Spleen (tissue), 11 donors: Measurements from ENCODE around the gene RILP. TPM values are rescaled to one million over a fixed set of nuclear protein-coding genes. Genes with fewer than 3 reads are reported as not detected.

Source experiments
- DNase-seq: peaks from one replicate; pipeline ENCODE4 v3.0.0-alpha.2; 2020
- H3K27ac ChIP-seq, 8 donors: fragments of 200-600 bp; sonication (generic) in 7 of 8; 1 replicate in 4 of 8; 2 replicates in 4 of 8; pipeline versions ENCODE4 v1.5.0 to v1.8.0; 2016 to 2021; ENCODE audit warnings: inconsistent platforms in 4 of 8, mild to moderate bottlenecking in 4 of 8, moderate library complexity in 1 of 8
- H3K27me3 ChIP-seq, 7 donors: fragments of 200-600 bp; sonication (generic) in 6 of 7; replicated peaks in 1 of 7; 1 replicate in 4 of 7; 2 replicates in 3 of 7; pipeline versions ENCODE4 v1.5.0 to v1.8.0; 2016 to 2021; ENCODE audit warnings: inconsistent platforms in 3 of 7, mild to moderate bottlenecking in 1 of 7
- H3K36me3 ChIP-seq, 6 donors: fragments of 200-600 bp; sonication (generic) in 5 of 6; 1 replicate in 4 of 6; 2 replicates in 2 of 6; pipeline versions ENCODE4 v1.5.0 to v1.8.0; 2016 to 2021; ENCODE audit warnings: inconsistent platforms in 2 of 6
- H3K4me1 ChIP-seq, 6 donors: fragments of 200-600 bp; sonication (generic) in 5 of 6; 1 replicate in 3 of 6; 2 replicates in 3 of 6; pipeline versions ENCODE4 v1.5.0 to v1.8.0; 2016 to 2021; ENCODE audit warnings: inconsistent platforms in 3 of 6
- H3K4me3 ChIP-seq, 8 donors: fragments of 200-600 bp; sonication (generic) in 7 of 8; 1 replicate in 4 of 8; 2 replicates in 4 of 8; pipeline versions ENCODE4 v1.5.0 to v1.8.0; 2016 to 2021; ENCODE audit warnings: inconsistent platforms in 4 of 8, mild to moderate bottlenecking in 4 of 8, moderate library complexity in 2 of 8
- H3K9me3 ChIP-seq, 8 donors: fragments of 200-600 bp; sonication (generic) in 7 of 8; 1 replicate in 4 of 8; 2 replicates in 4 of 8; pipeline versions ENCODE4 v1.5.0 to v1.8.0; 2016 to 2021; ENCODE audit warnings: inconsistent platforms in 4 of 8
- CTCF ChIP-seq, 11 experiments: fragments of 200-600 bp in 7 of 11; fragments of 450-650 bp in 4 of 11; sonication (generic) in 4 of 11; IDR thresholded peaks in 8 of 11; conservative IDR thresholded peaks in 3 of 11; 1 replicate in 7 of 11; 2 replicates in 4 of 11; pipeline versions ENCODE4 v1.4.0 to v1.8.0; 2016 to 2021; ENCODE audit warnings: antibody characterized with exemption in 11 of 11, inconsistent platforms in 4 of 11, mild to moderate bottlenecking in 1 of 11
- POLR2A ChIP-seq, 3 donors: fragments of 450-650 bp; IDR thresholded peaks; one replicate each; pipeline ENCODE4 v1.5.1; 2017; ENCODE audit warnings: antibody characterized with exemption in 3 of 3, mild to moderate bottlenecking in 1 of 3
- POLR2AphosphoS5 ChIP-seq, 3 donors: sonication (generic); formaldehyde crosslinking; IDR thresholded peaks; one replicate each; pipeline ENCODE4 v1.5.1; 2017; ENCODE audit warnings: antibody characterized with exemption in 3 of 3
- WGBS, 5 donors: extraction: QIAGEN DNeasy Blood & Tissue Kit in 3 of 5; methylation state at CpG; one replicate each; pipeline versions ENCODE4 v1.1.5 to v1.1.7; 2013 to 2018; 5-methylcytosine and 5-hydroxymethylcytosine counted together
- intact Hi-C: fragments of 100-400 bp; cut with DNase I; formaldehyde crosslinking; loops from one replicate; pipeline ENCODE4 v1.15.0; 2023; ENCODE audit warnings: low total_unique reads
- polyA plus RNA-seq, 3 donors: library from polyadenylated mRNA; stranded (reverse); fragments of 200-250 nt; gene quantifications; one replicate each; pipeline ENCODE4 v1.2.1, GENCODE V29; 2013
- total RNA-seq, 7 donors: library from RNA; depleted of rRNA in 3 of 7; stranded (reverse); fragments of >200 nt in 3 of 7; fragmentation: NEBNext Ultra II Directional in 4 of 7; extraction: Animal tissue kit (Norgen Biotek cat#: 25700) in 4 of 7; gene quantifications; one replicate each; pipeline versions ENCODE4 v1.1.0 to v1.2.1, GENCODE V29; 2016 to 2021
- donor health status: healthy with polysubstance abuse.
- donor health status: DM: no; HTN: no; CAD: no; lungs with moderate emphysema.
- donor health status: DM: no; HTN: no; CAD: no.
- donor health status: Bipolar disorder and iron deficiency.
- donor health status: healthy.
- donor health status: DM: no; HTN: no; CAD: no.
- donor health status: DM: yes; HTN: yes; CAD: no.

RILP gene
- total and polyA plus RNA-seq, 10 donors, result 14.7 to 43.9 (median 25.0) TPM

- TF ChIP-seq CTCF (IDR thresholded peaks at IDR 0.05 in 8 of 11, conservative IDR thresholded peaks at IDR 0.05 in 3 of 11) (peak in 2 of 11 experiments; percentile 11 to 13), POLR2AphosphoS5 (IDR thresholded peaks at IDR 0.05) (peak in 2 of 3 donors; percentile 46 to 61), POLR2A (IDR thresholded peaks at IDR 0.05) (no peak)
- Histone ChIP-seq H3K27me3 (no peaks in the 10 kb centered on the region), H3K4me1 (peaks cover 0 to 67% (median 30%) of the 10 kb centered on the region in 6 donors), H3K27ac (peak overlapping the region in 6 of 8 donors; percentile 29 to 73 (median 58)), H3K9me3 (no peaks in the 10 kb centered on the region), H3K36me3 (peaks cover 0 to 95% (median 19%) of the 10 kb centered on the region in 6 donors), H3K4me3 (no peak overlapping the region)
- WGBS, 5 donors, result 55 to 67% (median 60%) methylated on average over 20 of the region's 20 CpGs
- intact Hi-C loops, result no loop called here
- no peak for DNase-seq
These were observed 32.0 kb downstream of the RILP start for GRCh38 chr17:1617620-1618174.

GRCh38 chr17:1616101-1616500 lies 33.6 kb downstream of the RILP start:
- Histone ChIP-seq H3K36me3 (peaks cover 0 to 95% (median 24%) of the 10 kb centered on the region in 6 donors), H3K4me3 (no peak overlapping the region), H3K27ac (no peak overlapping the region), H3K4me1 (peaks cover 0 to 71% (median 37%) of the 10 kb centered on the region in 6 donors), H3K27me3 (no peaks in the 10 kb centered on the region), H3K9me3 (no peaks in the 10 kb centered on the region)
- intact Hi-C loops, result no loop called here
- no peak for TF ChIP-seq POLR2A (IDR thresholded peaks at IDR 0.05)
- no peak for TF ChIP-seq CTCF (IDR thresholded peaks at IDR 0.05 in 8 of 11, conservative IDR thresholded peaks at IDR 0.05 in 3 of 11)
- TF ChIP-seq POLR2AphosphoS5 (IDR thresholded peaks at IDR 0.05), result peak in 1 of 3 donors; percentile 14
- WGBS, 5 donors, result 83 to 90% (median 89%) methylated on average over 12 to 13 of the region's 13 CpGs
- DNase-seq, result no peak

DNA sequence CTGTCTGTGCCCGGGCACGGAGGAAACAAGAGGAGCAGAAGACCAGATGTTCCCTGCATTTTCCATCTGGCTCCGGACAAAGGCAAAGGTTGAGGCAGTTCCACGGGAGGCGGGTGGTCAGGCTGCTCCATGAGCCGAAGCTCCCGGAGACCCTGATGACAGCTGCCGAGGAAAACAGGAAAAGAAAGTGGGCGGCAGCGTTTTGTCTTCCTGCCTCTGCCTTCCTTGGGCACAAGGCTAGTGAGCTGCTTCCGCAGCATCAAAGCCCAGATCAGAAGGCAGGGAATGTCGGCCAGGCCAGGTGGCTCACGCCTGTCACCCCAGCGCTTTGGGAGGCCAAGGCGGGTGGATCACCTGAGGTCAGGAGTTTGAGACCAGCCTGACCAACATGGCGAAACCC lies 37.3 kb downstream of the RILP start:
- Histone ChIP-seq H3K4me3 (no peak overlapping the region), H3K4me1 (peaks cover 6 to 79% (median 37%) of the 10 kb centered on the region in 6 donors), H3K27me3 (no peaks in the 10 kb centered on the region), H3K9me3 (no peaks in the 10 kb centered on the region), H3K36me3 (peaks cover 0 to 94% (median 29%) of the 10 kb centered on the region in 6 donors), H3K27ac (peak overlapping the region; percentile 51 to 86 (median 76))
- intact Hi-C loops, result no loop called here
- DNase-seq, result no peak
- peak; percentile 44 to 82 (median 74) for TF ChIP-seq POLR2AphosphoS5 (IDR thresholded peaks at IDR 0.05)
- TF ChIP-seq POLR2A (IDR thresholded peaks at IDR 0.05), result no peak
- no peak for TF ChIP-seq CTCF (IDR thresholded peaks at IDR 0.05 in 8 of 11, conservative IDR thresholded peaks at IDR 0.05 in 3 of 11)
- WGBS, 5 donors, result 64 to 84% (median 72%) methylated on average over 16 of the region's 16 CpGs

- Histone ChIP-seq H3K4me1 (peaks cover 10 to 79% (median 41%) of the 10 kb centered on the region in 6 donors), H3K36me3 (peaks cover 0 to 87% (median 29%) of the 10 kb centered on the region in 6 donors), H3K27ac (peak overlapping the region in 7 of 8 donors; percentile 61 to 86 (median 76)), H3K4me3 (no peak overlapping the region), H3K27me3 (no peaks in the 10 kb centered on the region), H3K9me3 (no peaks in the 10 kb centered on the region)
- DNase-seq, result no peak
- intact Hi-C loops, result no loop called here
- 64 to 77% (median 73%) methylated on average over 10 of the region's 10 CpGs for WGBS, 5 donors
- no peak for TF ChIP-seq CTCF (IDR thresholded peaks at IDR 0.05 in 8 of 11, conservative IDR thresholded peaks at IDR 0.05 in 3 of 11)
- no peak for TF ChIP-seq POLR2A (IDR thresholded peaks at IDR 0.05)
- peak in 1 of 3 donors; percentile 38 for TF ChIP-seq POLR2AphosphoS5 (IDR thresholded peaks at IDR 0.05)
These were observed 38.0 kb downstream of the RILP start for GRCh38 chr17:1611715-1612114.
